Panc1 (cell line): Measurements from ENCODE around the gene EEF1AKMT1.

ENCODE experiments used
- SIN3A ChIP-seq: IDR thresholded peaks from 2 replicates; pipeline ENCODE4 v1.6.1; 2012; ENCODE audit warnings: low read depth, mild to moderate bottlenecking, low read length, moderate library complexity, borderline replicate concordance; ENCODE audit not compliant: insufficient read depth
- TF ChIP-seq, protein P1 (sequence below): fragments of 450-650 bp; IDR thresholded peaks from 2 replicates; pipeline ENCODE4 v1.5.1; 2017; ENCODE audit warnings: mild to moderate bottlenecking
- TF ChIP-seq, protein P2 (sequence below), 2 experiments: IDR thresholded peaks; 2 replicates each; pipeline ENCODE4 v1.6.1; 2011 to 2012; ENCODE audit warnings: low read depth in 2 of 2, control low read depth in 1 of 2, low read length in 1 of 2, mild to moderate bottlenecking in 1 of 2, moderate library complexity in 1 of 2; ENCODE audit not compliant: insufficient read depth in 1 of 2

DNA sequence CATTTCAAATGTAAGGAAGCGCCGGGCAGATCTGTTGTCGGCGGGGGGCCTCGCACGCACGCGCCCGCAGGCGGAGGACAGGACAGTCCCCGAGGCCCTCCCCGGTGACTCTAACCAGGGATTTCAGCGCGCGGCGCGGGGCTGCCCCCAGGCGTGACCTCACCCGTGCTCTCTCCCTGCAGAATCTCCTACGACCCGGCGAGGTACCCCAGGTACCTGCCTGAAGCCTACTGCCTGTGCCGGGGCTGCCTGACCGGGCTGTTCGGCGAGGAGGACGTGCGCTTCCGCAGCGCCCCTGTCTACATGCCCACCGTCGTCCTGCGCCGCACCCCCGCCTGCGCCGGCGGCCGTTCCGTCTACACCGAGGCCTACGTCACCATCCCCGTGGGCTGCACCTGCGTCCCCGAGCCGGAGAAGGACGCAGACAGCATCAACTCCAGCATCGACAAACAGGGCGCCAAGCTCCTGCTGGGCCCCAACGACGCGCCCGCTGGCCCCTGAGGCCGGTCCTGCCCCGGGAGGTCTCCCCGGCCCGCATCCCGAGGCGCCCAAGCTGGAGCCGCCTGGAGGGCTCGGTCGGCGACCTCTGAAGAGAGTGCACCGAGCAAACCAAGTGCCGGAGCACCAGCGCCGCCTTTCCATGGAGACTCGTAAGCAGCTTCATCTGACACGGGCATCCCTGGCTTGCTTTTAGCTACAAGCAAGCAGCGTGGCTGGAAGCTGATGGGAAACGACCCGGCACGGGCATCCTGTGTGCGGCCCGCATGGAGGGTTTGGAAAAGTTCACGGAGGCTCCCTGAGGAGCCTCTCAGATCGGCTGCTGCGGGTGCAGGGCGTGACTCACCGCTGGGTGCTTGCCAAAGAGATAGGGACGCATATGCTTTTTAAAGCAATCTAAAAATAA, 52.1 kb downstream of the EEF1AKMT1 start:
- TF ChIP-seq, protein P1, sequence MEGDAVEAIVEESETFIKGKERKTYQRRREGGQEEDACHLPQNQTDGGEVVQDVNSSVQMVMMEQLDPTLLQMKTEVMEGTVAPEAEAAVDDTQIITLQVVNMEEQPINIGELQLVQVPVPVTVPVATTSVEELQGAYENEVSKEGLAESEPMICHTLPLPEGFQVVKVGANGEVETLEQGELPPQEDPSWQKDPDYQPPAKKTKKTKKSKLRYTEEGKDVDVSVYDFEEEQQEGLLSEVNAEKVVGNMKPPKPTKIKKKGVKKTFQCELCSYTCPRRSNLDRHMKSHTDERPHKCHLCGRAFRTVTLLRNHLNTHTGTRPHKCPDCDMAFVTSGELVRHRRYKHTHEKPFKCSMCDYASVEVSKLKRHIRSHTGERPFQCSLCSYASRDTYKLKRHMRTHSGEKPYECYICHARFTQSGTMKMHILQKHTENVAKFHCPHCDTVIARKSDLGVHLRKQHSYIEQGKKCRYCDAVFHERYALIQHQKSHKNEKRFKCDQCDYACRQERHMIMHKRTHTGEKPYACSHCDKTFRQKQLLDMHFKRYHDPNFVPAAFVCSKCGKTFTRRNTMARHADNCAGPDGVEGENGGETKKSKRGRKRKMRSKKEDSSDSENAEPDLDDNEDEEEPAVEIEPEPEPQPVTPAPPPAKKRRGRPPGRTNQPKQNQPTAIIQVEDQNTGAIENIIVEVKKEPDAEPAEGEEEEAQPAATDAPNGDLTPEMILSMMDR = no peak
- no peak for TF ChIP-seq SIN3A
- TF ChIP-seq, protein P2, sequence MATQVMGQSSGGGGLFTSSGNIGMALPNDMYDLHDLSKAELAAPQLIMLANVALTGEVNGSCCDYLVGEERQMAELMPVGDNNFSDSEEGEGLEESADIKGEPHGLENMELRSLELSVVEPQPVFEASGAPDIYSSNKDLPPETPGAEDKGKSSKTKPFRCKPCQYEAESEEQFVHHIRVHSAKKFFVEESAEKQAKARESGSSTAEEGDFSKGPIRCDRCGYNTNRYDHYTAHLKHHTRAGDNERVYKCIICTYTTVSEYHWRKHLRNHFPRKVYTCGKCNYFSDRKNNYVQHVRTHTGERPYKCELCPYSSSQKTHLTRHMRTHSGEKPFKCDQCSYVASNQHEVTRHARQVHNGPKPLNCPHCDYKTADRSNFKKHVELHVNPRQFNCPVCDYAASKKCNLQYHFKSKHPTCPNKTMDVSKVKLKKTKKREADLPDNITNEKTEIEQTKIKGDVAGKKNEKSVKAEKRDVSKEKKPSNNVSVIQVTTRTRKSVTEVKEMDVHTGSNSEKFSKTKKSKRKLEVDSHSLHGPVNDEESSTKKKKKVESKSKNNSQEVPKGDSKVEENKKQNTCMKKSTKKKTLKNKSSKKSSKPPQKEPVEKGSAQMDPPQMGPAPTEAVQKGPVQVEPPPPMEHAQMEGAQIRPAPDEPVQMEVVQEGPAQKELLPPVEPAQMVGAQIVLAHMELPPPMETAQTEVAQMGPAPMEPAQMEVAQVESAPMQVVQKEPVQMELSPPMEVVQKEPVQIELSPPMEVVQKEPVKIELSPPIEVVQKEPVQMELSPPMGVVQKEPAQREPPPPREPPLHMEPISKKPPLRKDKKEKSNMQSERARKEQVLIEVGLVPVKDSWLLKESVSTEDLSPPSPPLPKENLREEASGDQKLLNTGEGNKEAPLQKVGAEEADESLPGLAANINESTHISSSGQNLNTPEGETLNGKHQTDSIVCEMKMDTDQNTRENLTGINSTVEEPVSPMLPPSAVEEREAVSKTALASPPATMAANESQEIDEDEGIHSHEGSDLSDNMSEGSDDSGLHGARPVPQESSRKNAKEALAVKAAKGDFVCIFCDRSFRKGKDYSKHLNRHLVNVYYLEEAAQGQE (IDR thresholded peaks at IDR 0.05; ENCODE audit: insufficient read depth in 1 of 2, low read depth in 2 of 2, low read length in 1 of 2) = no peak
